Measurements from ENCODE around the gene CLDN17.

DNA sequence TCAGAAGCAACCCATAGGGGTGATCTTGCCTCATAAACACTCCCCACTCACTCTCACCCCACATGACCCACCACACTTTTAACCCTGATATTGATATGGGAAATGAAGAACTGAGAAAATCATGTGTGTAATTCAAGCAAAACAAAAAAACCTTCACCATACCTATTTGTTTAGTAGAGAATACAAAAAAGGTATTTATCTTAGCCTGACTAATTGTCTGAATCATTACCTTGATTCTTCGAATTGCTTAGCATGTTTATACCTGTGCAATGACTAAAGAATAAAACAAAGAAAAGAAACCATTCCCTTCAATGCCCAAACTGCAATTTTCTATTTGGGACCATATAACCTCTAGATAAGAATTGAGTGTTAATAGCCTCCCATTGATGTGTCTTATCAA, 1.8 kb downstream of the CLDN17 start:
- TF ChIP-seq, protein P1, sequence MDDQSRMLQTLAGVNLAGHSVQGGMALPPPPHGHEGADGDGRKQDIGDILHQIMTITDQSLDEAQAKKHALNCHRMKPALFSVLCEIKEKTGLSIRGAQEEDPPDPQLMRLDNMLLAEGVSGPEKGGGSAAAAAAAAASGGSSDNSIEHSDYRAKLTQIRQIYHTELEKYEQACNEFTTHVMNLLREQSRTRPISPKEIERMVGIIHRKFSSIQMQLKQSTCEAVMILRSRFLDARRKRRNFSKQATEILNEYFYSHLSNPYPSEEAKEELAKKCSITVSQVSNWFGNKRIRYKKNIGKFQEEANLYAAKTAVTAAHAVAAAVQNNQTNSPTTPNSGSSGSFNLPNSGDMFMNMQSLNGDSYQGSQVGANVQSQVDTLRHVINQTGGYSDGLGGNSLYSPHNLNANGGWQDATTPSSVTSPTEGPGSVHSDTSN (IDR thresholded peaks at IDR 0.05), result no peak
- TF ChIP-seq SIN3A (IDR thresholded peaks at IDR 0.05; ENCODE audit: borderline replicate concordance, low read depth, low read length), result no peak
- TF ChIP-seq, protein P2, sequence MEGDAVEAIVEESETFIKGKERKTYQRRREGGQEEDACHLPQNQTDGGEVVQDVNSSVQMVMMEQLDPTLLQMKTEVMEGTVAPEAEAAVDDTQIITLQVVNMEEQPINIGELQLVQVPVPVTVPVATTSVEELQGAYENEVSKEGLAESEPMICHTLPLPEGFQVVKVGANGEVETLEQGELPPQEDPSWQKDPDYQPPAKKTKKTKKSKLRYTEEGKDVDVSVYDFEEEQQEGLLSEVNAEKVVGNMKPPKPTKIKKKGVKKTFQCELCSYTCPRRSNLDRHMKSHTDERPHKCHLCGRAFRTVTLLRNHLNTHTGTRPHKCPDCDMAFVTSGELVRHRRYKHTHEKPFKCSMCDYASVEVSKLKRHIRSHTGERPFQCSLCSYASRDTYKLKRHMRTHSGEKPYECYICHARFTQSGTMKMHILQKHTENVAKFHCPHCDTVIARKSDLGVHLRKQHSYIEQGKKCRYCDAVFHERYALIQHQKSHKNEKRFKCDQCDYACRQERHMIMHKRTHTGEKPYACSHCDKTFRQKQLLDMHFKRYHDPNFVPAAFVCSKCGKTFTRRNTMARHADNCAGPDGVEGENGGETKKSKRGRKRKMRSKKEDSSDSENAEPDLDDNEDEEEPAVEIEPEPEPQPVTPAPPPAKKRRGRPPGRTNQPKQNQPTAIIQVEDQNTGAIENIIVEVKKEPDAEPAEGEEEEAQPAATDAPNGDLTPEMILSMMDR (IDR thresholded peaks at IDR 0.05), result no peak
- no peak for TF ChIP-seq EZH2phosphoT487 (IDR thresholded peaks at IDR 0.05; ENCODE audit: borderline replicate concordance, low read depth)
- no peak for TF ChIP-seq GABPA (IDR thresholded peaks at IDR 0.05; ENCODE audit: low read depth)
- TF ChIP-seq RFX5 (IDR thresholded peaks at IDR 0.05; ENCODE audit: low read length), result no peak
- TF ChIP-seq, protein P3, sequence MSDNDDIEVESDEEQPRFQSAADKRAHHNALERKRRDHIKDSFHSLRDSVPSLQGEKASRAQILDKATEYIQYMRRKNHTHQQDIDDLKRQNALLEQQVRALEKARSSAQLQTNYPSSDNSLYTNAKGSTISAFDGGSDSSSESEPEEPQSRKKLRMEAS (IDR thresholded peaks at IDR 0.05; ENCODE audit: low read depth), result no peak
- TF ChIP-seq SMC3 (IDR thresholded peaks at IDR 0.05; ENCODE audit: low read depth, low read length), result no peak
- no peak for TF ChIP-seq FOSL2 (IDR thresholded peaks at IDR 0.05; ENCODE audit: borderline replicate concordance, low read depth)
- TF ChIP-seq ELF1 (IDR thresholded peaks at IDR 0.05), result no peak
- no peak for TF ChIP-seq MXI1 (IDR thresholded peaks at IDR 0.05; ENCODE audit: low read depth, low read length)
- no peak for TF ChIP-seq POLR2AphosphoS5 (IDR thresholded peaks at IDR 0.05; ENCODE audit: low read depth, low read length)
- TF ChIP-seq RXRA (IDR thresholded peaks at IDR 0.05; ENCODE audit: borderline replicate concordance, low read depth), result no peak
- no peak for TF ChIP-seq MEF2A (IDR thresholded peaks at IDR 0.05; ENCODE audit: borderline replicate concordance, low read depth)

Measured in SK-N-SH (cell line).